Activated gamma-delta T cell treated with Interleukin-2 at 50 U/mL for 16 hours (primary cell): Measurements from ENCODE around the gene KCNQ1.
A peak's percentile ranks its signal among the peaks of the same experiment; 100 is the strongest.

Experiments
- DNase-seq: peaks from one replicate; pipeline ENCODE4 v3.0.0-alpha.2; 2020

The KCNQ1 gene

DNA sequence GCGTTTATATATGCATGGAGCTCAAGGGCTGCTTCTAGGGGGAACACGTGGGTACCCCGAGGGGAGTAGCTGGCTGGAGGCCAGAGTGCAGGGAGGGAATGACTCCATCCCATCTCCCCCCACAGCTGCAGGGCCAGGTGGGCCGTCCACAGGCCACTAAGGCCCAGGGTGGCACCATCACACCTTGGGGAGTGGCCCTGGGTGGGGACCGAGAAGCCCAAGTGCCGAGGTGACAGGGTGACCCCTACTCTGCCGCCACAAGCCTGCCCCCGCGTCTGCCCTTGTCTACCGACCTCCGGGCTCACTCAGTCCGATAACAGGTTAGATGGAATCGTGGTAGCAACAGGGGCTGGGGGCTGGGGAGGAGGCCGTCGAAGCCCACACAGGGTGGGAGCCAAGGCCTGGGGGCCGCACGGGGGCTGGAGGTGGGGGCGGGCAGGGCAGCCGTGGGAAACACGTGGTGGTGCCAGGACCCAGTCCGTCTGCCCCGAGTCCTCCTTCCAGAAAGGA lies 129.3 kb downstream of the KCNQ1 start:
- DNase-seq = no peak

DNA sequence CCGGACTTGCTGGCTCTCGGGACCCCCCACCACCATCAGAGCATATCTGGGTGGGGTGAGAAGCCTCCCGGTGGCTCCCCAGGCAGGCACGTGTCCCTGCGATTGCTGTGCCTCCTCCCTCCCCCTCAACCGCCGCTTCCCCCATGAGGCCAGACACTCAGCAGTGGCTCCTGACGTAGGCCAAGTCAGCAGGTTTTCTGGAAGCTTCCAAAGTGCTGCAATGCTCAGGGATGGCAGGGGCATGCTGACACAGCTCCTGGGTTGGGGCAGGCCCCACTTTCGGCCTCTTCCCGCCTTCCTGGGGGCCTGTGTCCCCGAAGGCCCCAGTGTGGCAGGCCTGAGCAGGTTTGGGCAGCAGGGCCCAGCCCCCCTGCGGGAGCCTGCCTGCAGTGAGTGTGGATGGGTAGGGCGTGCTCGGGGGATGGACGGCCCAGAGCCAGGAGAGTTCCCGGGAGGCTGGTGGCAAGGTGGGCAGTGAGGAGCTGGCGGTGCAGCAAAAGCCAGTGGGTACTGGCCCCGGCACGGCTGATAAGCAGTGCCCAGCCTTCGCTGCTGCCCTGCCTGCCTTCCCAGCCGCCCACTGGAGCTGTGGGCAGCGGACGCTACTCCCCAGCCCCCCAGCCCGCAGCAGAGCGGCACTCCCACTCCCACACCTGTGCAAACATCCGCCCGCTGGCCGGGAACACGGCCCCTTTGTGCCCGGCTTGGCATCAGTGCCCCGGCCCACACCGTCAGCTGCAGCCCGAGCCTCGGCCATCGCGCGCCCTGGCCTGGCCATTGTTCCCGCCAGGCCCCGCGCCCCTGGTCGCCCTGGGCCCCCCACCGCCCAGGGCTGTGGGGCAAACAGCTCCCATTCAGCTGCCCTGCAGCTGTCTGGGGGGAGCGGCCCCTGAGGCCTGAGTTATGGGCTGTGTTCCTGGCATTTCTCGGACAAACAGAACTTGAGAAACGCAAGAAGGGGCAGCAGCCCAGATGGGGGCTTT lies 130.0 kb downstream of the KCNQ1 start:
- DNase-seq = no peak

DNA sequence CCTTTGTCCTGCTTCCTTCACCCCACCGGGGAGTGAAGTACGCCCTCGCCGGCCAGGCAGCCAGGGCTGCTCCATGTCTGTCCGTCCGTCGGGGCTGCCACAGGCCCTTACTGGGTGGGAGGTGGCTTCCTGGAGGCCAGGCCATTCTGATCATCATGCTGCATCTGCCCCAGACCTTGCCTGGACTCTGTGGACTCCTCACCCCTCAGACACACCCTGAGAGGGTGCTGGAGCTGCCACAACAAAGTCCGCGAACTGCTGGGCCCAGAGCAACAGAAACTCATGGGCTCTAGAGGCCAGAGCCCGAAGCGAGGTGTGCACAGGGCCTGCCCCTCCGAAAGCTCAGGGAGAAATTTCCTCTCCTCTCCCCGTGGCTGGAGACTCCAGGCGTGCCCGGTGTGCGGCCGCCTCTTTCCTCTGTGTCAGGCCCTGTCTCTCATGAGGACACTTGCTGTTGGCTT lies 130.8 kb downstream of the KCNQ1 start:
- no peak for DNase-seq

DNA sequence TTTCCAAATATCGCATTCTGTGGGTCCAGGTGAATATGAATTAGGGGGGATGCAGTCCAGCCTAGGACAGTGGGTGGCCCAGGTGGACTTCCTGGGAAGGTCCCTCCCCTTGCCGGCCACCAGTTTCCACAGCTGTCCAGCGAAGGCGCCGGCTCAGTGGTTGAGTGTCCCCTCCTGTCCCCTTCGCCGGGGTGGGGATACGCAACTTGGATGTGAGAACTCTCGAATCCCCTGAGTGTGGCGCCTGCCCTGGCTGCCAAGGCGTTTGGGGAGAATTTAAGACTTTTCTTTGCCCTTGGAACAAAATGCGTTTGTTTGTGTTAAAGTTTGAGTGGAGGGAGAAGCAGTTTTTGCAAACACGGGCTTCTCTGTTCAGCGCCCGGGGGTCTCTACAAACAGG lies 131.3 kb downstream of the KCNQ1 start:
- DNase-seq = peak; percentile 1

DNA sequence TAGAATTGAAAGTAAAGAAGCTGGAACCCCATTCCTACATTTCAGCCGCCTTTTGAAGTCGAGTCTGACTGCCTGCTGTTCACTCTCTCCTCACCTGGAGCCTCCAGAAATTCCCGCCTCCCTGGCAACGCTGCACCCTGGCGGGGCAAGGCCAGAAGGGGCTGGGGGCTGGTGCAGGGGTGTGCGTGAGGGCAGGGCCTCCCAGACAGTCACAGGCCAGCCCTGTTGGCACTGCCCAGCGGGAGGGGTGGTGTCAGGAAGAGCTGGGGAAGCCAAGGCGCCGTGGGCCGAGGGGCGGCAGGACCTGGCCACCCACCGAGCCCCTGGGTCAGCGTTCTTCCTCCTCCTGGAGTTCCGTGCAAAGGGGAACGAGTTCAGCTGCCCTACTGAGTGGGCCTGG lies 131.7 kb downstream of the KCNQ1 start:
- DNase-seq = peak; percentile 0

DNA sequence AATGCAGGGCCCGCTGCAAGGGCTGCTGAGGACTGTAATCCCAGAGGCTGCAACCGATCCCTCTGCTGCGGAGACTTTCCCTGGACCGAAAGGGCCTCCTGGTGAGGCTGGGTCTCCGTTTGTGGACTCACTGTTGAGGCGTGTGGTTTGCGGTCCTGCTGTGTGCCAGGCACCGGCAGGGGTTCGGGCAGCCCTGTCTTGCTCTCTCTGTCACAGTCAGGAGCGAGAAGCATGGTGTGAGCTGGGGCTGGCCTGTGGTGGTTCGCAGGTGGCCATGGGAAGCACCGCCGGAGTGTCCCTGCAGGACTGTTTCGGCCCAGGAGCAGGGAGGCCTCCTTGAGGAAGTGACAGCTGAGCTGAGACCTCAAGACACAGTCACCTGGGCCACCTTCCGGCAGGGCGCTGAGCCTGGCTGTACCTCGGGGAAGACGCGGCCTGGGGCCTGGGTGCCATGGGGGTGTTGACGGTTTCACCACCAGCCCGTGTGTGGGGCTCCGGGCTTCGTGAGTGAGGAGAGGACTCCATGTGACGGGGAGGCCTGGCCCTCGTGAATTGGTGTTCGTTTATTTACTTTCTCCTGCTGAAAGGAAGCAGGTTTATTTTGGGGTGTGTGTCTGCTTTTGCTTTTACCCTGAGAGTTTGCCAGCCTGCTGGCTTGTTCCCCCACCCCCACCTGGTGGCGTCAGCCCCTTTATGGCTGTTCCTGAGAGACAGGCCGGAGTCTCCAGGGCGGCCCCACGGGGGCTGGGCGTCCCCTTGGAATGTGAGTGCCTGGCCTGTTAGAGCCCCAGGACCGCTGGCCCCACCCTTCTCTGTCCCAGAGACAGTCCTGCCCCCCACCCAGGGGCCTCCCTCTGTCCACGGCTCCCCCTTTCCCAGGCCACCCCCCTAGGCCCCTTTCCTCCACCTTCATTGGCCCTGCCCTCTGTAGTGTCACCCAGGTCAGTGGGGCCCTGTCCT lies 132.5 kb downstream of the KCNQ1 start:
- DNase-seq = no peak

DNA sequence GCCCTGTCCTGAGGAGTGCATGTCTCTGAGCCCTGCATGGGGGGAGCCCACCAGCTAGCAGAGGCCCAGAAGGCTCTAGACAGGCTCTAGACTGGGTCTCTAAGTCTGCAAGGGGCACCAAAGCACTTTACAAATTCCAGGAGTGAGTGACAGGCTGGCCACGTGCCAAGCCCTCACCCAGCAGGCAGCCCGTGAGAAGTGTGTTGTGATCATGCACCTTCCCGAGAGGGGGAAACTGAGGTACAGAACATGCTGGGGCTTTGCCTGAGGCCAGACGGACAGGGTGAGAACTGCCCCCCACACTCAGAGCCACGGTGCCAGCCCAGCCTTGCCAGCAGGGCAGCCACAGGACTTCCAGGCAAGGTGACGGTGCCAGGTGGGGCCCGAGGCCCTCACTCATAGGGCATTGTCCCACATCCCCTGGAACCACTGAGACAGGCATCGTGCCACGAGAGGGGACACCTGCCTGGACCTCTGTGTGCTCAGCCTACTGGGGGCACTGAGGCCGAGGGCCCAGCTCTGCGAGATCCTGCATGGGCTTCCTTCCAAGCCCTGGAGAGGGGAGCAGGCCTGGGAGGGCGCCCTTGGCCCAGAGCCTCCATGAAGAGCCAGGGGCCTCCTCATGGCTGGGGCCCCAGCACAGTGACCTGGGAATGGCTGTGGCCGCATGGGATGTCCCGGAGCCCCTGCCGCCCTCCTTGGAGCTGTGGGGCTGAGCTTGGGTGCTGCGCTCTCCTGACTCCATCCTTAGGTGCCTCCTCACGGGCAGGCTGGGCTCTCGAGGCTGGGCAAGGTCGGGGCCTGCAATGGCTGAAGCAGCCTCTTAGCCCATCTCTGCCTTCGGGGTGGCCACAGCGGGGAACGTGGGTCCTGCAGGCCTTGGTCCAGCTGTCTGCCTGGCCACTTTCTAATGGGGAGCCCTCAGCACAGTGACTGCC lies 133.5 kb downstream of the KCNQ1 start:
- peak; percentile 2 for DNase-seq

DNA sequence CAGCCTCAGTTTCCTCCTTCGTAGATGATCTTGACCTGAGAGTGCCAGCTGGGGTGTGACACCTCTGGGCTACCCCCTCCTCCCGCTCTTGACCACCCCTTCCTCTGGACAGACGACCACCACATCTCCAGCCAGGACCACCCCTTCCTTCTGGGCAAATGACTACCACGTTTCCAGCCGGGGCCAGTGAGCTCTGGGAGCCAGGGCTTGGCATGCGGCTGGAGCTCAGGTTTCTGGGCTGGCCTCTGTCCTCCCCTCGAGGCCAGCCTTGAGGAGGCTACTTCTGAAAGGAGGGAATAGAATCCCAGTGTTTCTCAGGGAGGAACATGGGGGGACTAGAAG lies 134.1 kb downstream of the KCNQ1 start:
- peak; percentile 1 for DNase-seq

DNA sequence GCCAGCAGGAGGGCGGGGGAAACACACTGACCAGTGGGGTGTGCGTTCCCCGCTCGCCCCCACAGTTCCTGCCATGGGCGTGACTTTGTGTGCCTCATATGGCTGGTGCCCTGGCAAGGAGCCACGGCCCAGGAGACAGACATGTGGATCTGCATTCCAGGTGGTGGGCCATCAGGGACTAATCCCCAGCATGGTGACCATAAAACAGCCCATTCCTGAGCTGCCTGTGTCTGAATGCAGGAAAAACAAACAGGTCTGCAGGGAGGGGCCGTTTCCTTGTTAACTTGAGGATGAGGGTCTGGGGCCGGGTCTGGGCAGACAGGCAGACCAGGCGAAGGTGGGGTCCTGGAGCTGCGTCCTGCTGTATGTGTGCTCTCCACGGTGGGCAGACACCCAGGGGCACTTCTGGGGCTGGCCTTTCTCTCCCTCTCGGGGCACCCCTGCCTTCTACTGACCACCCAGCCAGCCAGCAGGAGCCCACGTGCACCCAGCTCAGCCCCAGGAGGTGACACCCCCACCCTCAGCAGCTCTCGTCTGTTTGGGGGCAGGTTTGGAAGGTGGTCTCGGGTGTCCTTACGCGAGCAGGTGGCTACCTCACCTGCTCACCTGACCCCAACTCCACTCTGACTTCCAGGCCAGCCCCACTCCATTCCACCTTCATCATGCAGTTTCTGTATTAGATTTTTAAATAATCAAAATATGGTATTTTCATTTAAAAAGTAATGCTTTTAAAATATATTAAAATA lies 134.7 kb downstream of the KCNQ1 start:
- peak; percentile 2 for DNase-seq

DNA sequence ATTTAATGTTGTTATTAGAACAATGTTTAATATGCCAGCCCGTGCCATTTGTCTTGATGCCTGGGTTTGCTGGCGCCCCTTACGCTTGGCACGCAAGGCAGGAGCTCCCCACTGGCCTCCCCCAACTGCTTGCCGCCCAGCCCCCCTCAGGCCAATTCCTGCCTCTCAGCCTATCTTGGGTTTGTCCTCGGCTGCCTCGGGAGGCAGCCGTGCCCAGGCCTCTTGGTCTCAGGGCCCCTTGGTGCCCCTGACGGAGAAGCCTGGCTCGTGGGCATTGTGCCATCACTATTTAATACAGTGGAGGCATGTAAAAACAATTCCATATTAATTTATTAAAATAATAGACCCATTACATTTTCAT lies 135.2 kb downstream of the KCNQ1 start:
- DNase-seq = no peak

DNA sequence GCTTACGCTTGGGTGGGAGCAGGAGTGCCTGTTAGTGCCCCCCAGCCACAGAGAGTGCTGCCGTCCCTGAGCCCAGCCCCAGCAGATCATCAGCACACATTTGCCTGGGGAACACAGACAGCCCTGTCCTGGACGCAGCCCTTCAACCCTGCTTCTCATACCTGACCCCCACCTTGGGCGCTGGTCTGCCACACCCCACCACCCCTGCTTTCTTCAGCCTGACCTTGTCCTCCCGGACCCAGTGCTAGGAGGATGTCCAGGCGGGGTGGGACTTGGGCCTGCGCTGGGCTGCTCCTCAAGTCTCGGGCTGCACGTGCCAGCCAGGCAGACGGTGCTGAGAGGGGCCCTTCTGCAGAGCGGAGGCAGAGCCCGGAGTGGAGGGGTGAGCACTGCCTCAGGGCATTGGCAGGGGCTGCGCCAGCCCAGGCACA lies 135.8 kb downstream of the KCNQ1 start:
- DNase-seq = no peak

DNA sequence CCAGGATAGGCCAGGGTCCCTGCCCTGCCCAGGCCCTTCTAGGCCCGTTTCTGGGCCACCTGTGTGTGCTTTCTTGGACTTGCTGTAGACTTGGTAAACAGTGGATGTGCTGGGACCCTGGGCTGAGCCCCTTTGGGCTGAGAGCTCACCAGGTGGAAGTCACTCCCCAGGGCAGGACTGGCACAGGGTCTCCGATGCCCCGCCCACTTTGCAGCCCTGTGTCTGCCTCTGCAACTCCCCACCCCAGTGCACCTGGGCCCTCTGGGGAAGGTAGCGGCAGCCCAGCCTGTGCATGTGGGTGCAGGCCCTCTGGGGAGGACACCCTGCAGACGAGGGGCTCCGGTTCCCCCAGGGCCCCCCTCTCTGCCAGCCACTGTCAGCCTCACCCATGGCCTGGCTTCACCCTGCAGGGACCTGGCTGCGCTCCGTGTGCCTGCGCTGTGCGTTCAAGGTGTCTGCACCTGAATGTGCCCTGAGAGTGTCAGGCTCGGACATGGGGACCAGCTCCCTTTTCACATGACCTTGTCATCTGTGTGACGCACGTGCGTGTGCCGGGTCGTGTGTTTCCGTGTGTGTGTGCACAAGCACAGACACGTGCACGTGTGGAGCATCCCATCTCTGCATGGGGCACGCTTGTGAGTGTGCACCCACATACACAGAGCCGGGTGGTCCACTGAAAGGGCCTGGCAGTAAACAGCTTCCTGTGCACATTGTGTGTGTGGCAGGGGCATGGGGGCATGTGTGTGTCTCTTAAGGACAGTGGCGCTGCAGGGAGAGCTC lies 136.5 kb downstream of the KCNQ1 start:
- DNase-seq = no peak

DNA sequence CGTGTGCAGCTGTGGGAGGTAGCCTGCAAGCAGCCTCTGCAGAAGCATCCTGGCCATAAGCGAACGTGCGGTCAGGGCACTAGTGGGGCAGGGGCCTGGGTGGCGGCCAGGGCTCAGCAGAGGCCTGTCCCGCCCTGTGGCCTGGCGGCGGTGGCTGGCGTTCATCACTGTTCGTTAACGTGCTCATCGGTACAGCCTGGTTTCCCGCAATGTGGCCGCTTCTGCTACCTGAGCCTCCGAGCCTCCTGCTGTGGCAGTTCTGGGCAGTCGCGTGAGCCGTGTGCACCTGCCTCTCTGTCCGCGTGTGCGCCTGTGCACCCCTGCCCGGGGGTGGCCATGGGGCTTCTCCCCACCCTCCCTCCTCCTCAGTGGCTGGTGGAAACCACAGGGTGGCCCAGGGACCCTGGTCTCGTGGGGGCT lies 137.1 kb downstream of the KCNQ1 start:
- no peak for DNase-seq

DNA sequence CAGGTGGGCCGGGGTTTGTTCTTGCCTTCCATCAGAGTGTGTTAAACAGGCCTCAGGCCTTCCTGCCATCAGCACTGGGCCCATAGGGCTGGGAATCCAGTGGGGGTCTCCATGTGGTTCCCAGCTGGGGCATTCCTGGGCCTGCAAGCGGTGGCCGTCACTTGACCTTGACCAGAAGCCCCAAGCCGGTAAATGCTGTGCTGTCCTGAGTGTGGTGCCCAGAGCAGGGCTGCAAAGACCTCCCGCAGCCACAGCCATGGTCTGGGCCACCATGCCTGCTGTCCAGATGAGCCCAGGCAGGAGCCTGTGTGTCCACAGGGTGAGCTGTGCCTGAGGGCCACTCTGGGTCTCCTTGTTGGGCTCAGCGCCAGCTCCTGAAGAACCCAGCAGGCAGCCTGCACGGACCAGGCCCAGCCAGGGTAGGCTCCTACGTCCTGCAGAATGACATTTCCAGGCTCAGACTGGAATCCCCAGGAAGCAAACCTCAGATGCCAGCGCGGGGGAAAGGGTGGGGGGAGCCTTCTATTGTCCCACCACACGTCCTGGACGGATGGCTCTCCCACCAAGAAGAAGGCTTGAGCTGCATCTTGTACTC lies 137.6 kb downstream of the KCNQ1 start:
- no peak for DNase-seq

DNA sequence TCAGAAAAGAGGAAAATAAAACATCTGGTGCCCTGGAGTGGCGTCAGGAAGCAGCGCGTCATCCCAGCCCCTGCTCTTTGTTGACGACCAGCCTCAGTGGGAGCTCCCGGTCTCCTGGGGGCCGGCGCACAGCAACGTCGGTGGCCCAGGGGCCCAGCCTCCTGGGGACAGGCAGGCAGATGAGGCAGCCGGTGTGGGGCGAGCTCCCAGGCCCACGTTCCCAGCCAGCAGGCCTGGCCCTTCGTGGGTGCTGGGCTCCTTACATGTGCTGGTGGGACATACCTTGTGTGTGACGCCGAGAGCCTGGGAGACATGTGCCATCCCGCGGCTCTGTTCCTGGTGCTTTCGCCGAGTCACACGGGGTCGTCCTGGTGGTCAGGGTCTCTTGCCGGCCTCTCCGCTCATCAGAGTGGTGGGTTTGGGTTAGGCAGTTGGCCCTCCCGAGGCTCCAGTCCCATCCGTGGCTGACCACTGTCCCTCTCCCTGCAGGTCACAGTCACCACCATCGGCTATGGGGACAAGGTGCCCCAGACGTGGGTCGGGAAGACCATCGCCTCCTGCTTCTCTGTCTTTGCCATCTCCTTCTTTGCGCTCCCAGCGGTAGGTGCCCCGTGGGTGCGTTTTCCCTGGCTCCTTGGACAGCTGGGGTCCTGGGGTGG lies 138.3 kb downstream of the KCNQ1 start:
- no peak for DNase-seq

DNA sequence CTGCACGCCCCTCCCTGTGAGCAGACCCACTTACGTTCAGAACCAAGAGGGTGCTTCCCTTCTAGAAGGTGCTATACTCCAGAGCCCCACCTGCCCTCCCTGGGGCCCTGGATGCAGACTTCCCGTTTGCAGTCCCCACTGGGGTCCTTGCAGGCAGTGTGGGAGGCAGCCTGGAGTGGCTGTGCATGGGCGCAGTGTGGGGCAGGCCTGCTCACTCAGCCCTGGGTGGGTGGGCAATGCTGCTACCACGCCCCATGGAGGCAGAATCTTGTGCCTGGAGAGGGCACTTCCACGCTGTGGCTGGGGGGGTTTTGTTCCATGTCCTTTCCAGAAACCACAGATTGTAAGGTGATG lies 138.8 kb downstream of the KCNQ1 start:
- no peak for DNase-seq

DNA sequence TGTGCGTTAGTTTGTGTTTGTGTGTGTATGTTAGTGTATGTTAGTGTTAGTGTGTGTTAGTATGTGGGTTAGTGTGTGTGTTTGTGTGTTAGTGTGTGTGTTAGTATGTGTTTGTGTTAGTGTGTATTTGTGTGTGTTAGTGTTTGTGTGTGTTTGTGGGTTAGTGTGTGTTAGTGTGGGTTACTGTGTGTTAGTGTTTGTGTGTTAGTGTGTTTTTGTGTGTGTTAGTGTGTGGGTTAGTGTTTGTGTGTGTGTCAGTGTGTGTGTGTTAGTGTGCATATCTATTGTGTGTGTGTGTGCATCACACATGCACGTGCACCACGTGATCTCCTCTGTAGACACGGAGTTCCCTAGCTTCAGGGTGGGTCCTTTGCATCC lies 139.6 kb downstream of the KCNQ1 start:
- no peak for DNase-seq

DNA sequence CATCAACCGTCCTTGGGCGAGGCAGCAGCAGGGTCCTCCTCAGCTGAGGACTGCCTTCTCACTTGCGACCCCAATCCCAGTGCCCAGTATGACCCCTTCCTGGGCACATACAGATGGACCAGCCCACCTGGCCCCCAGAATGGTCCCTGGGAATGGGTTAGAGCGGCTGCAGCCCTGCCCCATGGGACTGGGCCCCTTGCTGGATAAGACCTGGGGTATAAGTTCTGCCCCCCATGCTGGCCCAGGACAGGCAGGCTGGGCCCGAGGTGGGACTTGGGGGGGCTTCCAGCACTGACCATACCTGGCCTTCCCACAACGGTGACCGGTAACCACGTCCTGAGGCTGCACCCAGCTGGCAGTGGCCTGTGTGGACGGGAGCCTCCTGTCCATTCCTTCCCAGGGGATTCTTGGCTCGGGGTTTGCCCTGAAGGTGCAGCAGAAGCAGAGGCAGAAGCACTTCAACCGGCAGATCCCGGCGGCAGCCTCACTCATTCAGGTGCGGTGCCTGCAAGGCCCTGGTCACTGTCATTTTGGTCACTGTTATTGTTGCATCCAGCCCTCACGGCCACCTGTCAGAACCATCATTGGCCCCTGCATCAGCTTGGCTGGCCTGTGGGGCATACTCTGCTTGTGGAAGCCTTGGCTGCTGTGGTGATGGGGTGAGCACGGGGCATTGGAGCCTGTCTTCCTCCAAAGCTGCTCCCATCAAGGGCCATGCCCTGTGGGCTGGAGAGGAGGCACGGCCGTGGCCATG lies 140.2 kb downstream of the KCNQ1 start:
- no peak for DNase-seq

DNA sequence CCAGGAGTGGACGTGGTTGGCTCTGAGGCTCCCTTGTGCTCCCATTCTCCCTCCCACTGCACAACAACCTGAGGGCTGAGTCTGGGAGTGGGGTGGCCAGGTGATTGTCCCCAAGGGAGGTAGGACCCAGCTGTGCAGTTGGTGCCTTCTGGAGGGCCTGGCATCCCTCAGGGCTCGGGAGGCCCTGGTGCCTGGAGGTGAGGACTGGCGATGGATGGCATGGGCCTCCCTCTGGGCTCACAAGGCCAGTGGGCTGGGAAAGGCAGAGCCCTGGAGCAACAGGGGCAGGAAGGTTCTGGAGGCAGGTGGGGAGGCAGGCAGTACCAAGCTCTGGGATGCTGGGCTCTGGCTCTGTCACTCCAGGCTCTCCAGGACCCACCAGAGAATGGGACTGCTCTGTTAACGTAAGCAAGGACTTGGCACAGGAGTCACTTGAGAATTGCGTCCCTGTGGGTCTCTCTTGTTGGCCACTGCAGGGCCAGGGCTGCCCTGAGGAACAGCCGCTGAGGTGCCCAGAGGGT lies 140.8 kb downstream of the KCNQ1 start:
- DNase-seq = no peak
